Measurements from ENCODE around the gene PEPD. TPM values are rescaled to one million over a fixed set of nuclear protein-coding genes. Genes with fewer than 3 reads are reported as not detected.
"Not testable (repeated sequence)": the region's sequence is repeated elsewhere in the genome, so short reads cannot be mapped to it uniquely, and the experiment has no call there.

The PEPD gene
- total RNA-seq, 2 donors from 2014 or later: 74.0 to 89.9 TPM

DNA sequence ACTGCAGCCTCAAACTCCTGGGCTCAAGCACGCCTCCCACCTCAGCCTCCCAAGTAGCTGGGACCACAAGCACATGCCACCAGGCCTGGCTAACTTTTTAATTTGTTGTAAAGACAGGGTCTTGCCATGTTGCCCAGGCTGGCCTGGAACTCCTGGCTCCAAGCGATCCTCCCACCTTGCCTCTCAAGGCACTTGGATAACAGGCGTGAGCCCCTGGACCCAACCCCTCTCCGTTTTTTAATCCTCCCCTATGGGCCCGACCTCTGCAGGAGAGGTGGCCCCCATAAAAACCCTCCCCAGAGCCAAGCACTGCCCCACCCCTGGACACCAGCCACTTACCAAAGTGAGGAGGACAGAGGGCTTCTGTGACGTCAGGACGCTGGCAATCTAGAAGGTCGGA, 28.6 kb downstream of the PEPD start:
- H3K4me3 ChIP-seq: no peak overlapping the region
- H3K4me1 ChIP-seq (replicated peaks): no peaks in the 10 kb centered on the region
- WGBS: 91% methylated on average over 8 of the region's 8 CpGs
- no peak for TF ChIP-seq POLR2A (IDR thresholded peaks at IDR 0.05)
- TF ChIP-seq POLR2AphosphoS5 (IDR thresholded peaks at IDR 0.05): no peak
- TF ChIP-seq, protein P1, sequence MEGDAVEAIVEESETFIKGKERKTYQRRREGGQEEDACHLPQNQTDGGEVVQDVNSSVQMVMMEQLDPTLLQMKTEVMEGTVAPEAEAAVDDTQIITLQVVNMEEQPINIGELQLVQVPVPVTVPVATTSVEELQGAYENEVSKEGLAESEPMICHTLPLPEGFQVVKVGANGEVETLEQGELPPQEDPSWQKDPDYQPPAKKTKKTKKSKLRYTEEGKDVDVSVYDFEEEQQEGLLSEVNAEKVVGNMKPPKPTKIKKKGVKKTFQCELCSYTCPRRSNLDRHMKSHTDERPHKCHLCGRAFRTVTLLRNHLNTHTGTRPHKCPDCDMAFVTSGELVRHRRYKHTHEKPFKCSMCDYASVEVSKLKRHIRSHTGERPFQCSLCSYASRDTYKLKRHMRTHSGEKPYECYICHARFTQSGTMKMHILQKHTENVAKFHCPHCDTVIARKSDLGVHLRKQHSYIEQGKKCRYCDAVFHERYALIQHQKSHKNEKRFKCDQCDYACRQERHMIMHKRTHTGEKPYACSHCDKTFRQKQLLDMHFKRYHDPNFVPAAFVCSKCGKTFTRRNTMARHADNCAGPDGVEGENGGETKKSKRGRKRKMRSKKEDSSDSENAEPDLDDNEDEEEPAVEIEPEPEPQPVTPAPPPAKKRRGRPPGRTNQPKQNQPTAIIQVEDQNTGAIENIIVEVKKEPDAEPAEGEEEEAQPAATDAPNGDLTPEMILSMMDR (IDR thresholded peaks at IDR 0.05): no peak
- no peaks in the 10 kb centered on the region for H3K36me3 ChIP-seq
- H3K27ac ChIP-seq: no peak overlapping the region
- H3K9me3 ChIP-seq: no peaks in the 10 kb centered on the region
- intact Hi-C loops (cut with DNase I): no loop called here
- no peaks in the 10 kb centered on the region for H3K27me3 ChIP-seq (replicated peaks; ENCODE audit: insufficient read depth)
- no peak for DNase-seq (ENCODE audit: low spot score)

DNA sequence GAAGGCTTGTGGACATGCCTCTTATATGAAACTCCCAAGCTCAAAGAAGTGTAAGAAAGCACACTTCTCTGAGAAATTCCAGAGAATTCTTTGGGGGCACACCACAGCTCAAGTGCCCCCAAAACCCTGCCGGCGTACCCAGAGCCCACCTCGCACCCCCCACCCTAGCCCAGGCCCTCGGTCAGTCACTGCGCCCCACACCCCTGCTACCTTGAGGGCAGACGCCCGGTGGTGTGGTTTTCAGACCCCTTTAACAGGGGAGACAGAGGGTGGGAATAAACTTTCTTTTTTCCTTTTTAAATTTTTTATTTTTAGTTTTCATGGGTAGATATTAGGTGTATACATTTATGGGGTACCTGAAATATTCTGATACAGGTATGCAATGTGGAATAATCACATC, 29.5 kb downstream of the PEPD start:
- H3K4me1 ChIP-seq (replicated peaks): no peaks in the 10 kb centered on the region
- 96% methylated on average over 7 of the region's 7 CpGs for WGBS
- H3K36me3 ChIP-seq: no peaks in the 10 kb centered on the region
- intact Hi-C loops (cut with DNase I): no loop called here
- no peak overlapping the region for H3K4me3 ChIP-seq
- DNase-seq (ENCODE audit: low spot score): no peak
- no peaks in the 10 kb centered on the region for H3K27me3 ChIP-seq (replicated peaks; ENCODE audit: insufficient read depth)
- TF ChIP-seq POLR2AphosphoS5 (IDR thresholded peaks at IDR 0.05): no peak
- no peak for TF ChIP-seq POLR2A (IDR thresholded peaks at IDR 0.05)
- TF ChIP-seq, protein P1 (IDR thresholded peaks at IDR 0.05): no peak
- no peaks in the 10 kb centered on the region for H3K9me3 ChIP-seq
- H3K27ac ChIP-seq: no peak overlapping the region

DNA sequence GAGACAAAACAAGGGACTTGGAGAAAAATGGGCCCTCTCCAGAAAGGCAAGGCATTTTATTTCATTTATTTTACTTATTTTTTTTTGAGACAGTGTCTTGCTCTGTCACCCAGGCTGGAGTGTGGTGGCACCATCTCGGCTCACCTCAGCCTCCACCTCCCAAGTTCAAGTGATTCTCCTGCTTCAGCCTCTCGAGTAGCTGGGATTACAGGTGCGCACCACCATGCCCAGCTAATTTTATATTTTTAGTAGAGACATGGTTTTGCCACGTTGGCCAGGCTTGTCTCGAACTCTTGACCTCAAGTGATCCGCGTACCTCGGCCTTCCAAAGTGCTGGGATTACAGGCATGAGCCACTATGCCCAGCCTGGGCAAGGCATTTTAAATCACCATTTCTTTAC, 31.0 kb downstream of the PEPD start:
- DNase-seq (ENCODE audit: low spot score); H3K4me1 ChIP-seq (replicated peaks); H3K4me3 ChIP-seq; H3K27me3 ChIP-seq (replicated peaks; ENCODE audit: insufficient read depth); H3K36me3 ChIP-seq; H3K9me3 ChIP-seq; H3K27ac ChIP-seq; intact Hi-C loops (cut with DNase I): not testable (repeated sequence)
- 96% methylated on average over 8 of the region's 8 CpGs for WGBS

DNA sequence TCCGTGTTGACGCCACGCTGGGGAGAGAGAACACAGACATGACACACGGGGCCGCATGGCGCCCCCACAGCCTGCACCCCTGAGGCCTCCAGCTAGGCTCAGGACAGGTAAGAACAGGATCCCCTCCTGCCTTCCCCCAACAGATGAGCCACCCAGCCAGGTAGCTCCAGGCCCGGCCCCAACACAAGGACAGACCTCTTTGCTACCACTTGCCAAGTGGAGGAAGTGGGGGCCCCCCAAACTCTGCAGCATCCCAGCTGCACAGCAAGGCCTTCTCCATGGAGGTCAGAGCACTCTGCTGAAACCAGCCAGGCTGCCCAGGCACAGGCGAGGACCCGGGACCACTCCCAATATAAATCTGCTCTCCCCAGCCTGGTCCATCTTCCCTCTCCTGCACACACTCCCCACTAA, 31.5 kb downstream of the PEPD start:
- 85% methylated on average over 9 of the region's 9 CpGs for WGBS
- no peaks in the 10 kb centered on the region for H3K36me3 ChIP-seq
- TF ChIP-seq POLR2AphosphoS5 (IDR thresholded peaks at IDR 0.05) (no peak), POLR2A (IDR thresholded peaks at IDR 0.05) (no peak)
- TF ChIP-seq, protein P1 (IDR thresholded peaks at IDR 0.05): no peak
- no peaks in the 10 kb centered on the region for H3K27me3 ChIP-seq (replicated peaks; ENCODE audit: insufficient read depth)
- H3K9me3 ChIP-seq: no peaks in the 10 kb centered on the region
- intact Hi-C loops (cut with DNase I): no loop called here
- H3K4me3 ChIP-seq: no peak overlapping the region
- no peaks in the 10 kb centered on the region for H3K4me1 ChIP-seq (replicated peaks)
- no peak overlapping the region for H3K27ac ChIP-seq
- no peak for DNase-seq (ENCODE audit: low spot score)

DNA sequence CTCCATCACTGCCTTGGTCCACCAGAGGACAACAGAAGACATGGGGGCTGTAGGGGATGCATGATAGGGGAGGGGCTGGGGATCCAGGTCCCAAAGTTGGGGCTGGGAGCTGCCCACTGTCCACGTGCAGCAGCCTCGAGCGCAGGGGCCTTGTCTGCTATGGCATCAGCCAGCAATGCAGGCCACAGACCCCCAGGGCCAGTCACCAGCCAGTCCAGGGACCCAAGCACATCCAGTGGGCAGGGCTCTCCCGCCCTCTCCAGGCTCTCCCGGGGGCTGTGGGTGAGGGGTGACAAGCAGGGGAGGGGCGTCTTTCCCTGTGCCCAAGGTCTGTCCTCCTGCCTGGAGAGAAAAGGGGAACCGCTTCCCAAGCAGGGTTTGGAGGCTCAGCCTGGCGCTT, 32.8 kb downstream of the PEPD start:
- H3K27ac ChIP-seq: no peak overlapping the region
- no peak for DNase-seq (ENCODE audit: low spot score)
- intact Hi-C loops (cut with DNase I): no loop called here
- TF ChIP-seq POLR2A (IDR thresholded peaks at IDR 0.05) (no peak), POLR2AphosphoS5 (IDR thresholded peaks at IDR 0.05) (no peak)
- TF ChIP-seq, protein P1 (IDR thresholded peaks at IDR 0.05): no peak
- H3K4me3 ChIP-seq: no peak overlapping the region
- no peaks in the 10 kb centered on the region for H3K9me3 ChIP-seq
- H3K4me1 ChIP-seq (replicated peaks): no peaks in the 10 kb centered on the region
- no peaks in the 10 kb centered on the region for H3K36me3 ChIP-seq
- WGBS: 92% methylated on average over 8 of the region's 8 CpGs
- no peaks in the 10 kb centered on the region for H3K27me3 ChIP-seq (replicated peaks; ENCODE audit: insufficient read depth)
